ENCODE measurements around the gene MFGE8.

GRCh38 chr15:88881775-88882174, 31.4 kb downstream of the MFGE8 start:
- no peak for TF ChIP-seq CTCF (conservative IDR thresholded peaks at IDR 0.05; ENCODE audit: low read depth, low read length)
- TF ChIP-seq EZH2 (IDR thresholded peaks at IDR 0.05; ENCODE audit: low read length, unreplicated experiment) = no peak
- TF ChIP-seq EZH2phosphoT487 (IDR thresholded peaks at IDR 0.05; ENCODE audit: borderline replicate concordance, low read length) = no peak

Measured in PC-3 (cell line).